IMR-90 (cell line): ENCODE results near the gene SDR9C7.
"Not testable (repeated sequence)": the region's sequence is repeated elsewhere in the genome, so short reads cannot be mapped to it uniquely, and the experiment has no call there.

Experiments used
- BHLHE40 ChIP-seq: fragments of 150-350 bp; IDR thresholded peaks from 2 replicates; pipeline ENCODE4 v1.6.1; 2016; ENCODE audit warnings: mild to moderate bottlenecking, low read depth, low read length
- MAZ ChIP-seq: IDR thresholded peaks from 2 replicates; pipeline ENCODE4 v1.6.1; 2012; ENCODE audit warnings: low read depth, mild to moderate bottlenecking, low read length, improper control_type of control experiment, moderate library complexity, borderline replicate concordance
- RAD21 ChIP-seq: IDR thresholded peaks from 2 replicates; pipeline ENCODE4 v1.6.1; 2012; ENCODE audit warnings: low read length, improper control_type of control experiment
- TF ChIP-seq, protein P1 (sequence below): fragments of 150-350 bp; IDR thresholded peaks from 2 replicates; pipeline ENCODE4 v1.6.1; 2016; ENCODE audit warnings: low read depth, mild to moderate bottlenecking, low read length, moderate library complexity, borderline replicate concordance
- TF ChIP-seq, protein P2 (sequence below): conservative IDR thresholded peaks from 2 replicates; pipeline ENCODE4 v1.5.1; 2012; ENCODE audit warnings: mild to moderate bottlenecking, low read depth, low read length, improper control_type of control experiment

DNA sequence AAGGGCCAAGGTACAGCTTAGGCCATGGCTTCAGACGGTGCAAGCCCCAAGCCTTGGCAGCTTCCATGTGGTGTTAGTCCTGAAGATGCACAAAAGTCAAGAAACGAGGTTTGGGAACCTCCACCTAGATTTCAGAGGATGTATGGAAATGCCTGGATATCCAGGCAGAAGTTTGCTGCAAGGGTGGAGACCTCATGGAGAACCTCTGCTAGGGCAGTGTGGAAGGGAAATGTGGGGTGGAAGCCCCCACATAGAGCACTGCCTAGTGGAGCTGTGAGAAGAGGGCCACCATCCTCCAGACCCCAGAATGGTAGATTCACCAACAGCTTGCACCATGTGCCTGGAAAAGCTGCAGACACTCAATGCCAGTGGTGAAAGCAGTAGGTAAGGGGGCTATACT lies 24.8 kb downstream of the SDR9C7 start:
- TF ChIP-seq, protein P1, sequence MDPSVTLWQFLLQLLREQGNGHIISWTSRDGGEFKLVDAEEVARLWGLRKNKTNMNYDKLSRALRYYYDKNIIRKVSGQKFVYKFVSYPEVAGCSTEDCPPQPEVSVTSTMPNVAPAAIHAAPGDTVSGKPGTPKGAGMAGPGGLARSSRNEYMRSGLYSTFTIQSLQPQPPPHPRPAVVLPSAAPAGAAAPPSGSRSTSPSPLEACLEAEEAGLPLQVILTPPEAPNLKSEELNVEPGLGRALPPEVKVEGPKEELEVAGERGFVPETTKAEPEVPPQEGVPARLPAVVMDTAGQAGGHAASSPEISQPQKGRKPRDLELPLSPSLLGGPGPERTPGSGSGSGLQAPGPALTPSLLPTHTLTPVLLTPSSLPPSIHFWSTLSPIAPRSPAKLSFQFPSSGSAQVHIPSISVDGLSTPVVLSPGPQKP = not testable (repeated sequence)
- TF ChIP-seq, protein P2, sequence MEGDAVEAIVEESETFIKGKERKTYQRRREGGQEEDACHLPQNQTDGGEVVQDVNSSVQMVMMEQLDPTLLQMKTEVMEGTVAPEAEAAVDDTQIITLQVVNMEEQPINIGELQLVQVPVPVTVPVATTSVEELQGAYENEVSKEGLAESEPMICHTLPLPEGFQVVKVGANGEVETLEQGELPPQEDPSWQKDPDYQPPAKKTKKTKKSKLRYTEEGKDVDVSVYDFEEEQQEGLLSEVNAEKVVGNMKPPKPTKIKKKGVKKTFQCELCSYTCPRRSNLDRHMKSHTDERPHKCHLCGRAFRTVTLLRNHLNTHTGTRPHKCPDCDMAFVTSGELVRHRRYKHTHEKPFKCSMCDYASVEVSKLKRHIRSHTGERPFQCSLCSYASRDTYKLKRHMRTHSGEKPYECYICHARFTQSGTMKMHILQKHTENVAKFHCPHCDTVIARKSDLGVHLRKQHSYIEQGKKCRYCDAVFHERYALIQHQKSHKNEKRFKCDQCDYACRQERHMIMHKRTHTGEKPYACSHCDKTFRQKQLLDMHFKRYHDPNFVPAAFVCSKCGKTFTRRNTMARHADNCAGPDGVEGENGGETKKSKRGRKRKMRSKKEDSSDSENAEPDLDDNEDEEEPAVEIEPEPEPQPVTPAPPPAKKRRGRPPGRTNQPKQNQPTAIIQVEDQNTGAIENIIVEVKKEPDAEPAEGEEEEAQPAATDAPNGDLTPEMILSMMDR = not testable (repeated sequence)
- TF ChIP-seq BHLHE40, MAZ, RAD21: not testable (repeated sequence)
